SK-N-MC (cell line): Measurements from ENCODE around the gene SPATA2L.

Source experiments
- DNase-seq: peaks from one replicate; pipeline ENCODE4 v3.0.0-alpha.2; 2011; ENCODE audit warnings: low read depth, low spot score
- H3K27ac ChIP-seq: fragments of 200-600 bp; sonication (generic); 2 replicates; pipeline ENCODE4 v1.5.1; 2016; ENCODE audit warnings: mixed run types
- H3K36me3 ChIP-seq: fragments of 200-600 bp; sonication (generic); 2 replicates; pipeline ENCODE4 v1.6.1; 2017; ENCODE audit warnings: antibody characterized with exemption, low read length, mixed read lengths; ENCODE audit not compliant: insufficient read depth
- H3K4me3 ChIP-seq: fragments of 200-600 bp; sonication (generic); 2 replicates; pipeline ENCODE4 v1.5.1; 2016
- H3K9ac ChIP-seq: fragments of 200-600 bp; sonication (generic); 2 replicates; pipeline ENCODE4 v1.8.0; 2017; ENCODE audit warnings: mixed run types, mixed read lengths; ENCODE audit not compliant: insufficient read length
- H3K9me3 ChIP-seq: fragments of 200-600 bp; sonication (generic); 2 replicates; pipeline ENCODE4 v1.6.1; 2017; ENCODE audit warnings: low read depth, mild to moderate bottlenecking, antibody characterized with exemption, low read length, moderate library complexity, mixed read lengths
- EZH2 ChIP-seq: fragments of 200-600 bp; sonication (generic); IDR thresholded peaks from one replicate; pipeline ENCODE4 v1.6.1; 2017; ENCODE audit warnings: antibody characterized with exemption
- FOXP2 ChIP-seq: optimal IDR thresholded peaks from 2 replicates; pipeline ENCODE3; 2011; ENCODE audit warnings: mild to moderate bottlenecking, moderate library complexity; ENCODE audit not compliant: insufficient read depth; ENCODE audit errors: extremely low read length, control extremely low read depth
- POLR2AphosphoS5 ChIP-seq: IDR thresholded peaks from 2 replicates; pipeline ENCODE4 v1.6.1; 2012; ENCODE audit warnings: mild to moderate bottlenecking, low read depth, low read length, borderline replicate concordance

Gene SPATA2L

GRCh38 chr16:89711601-89712273 lies 10.2 kb upstream of the SPATA2L start:
- Histone ChIP-seq H3K4me3 (peak overlapping the region; percentile 81), H3K9me3 (no peaks in the 10 kb centered on the region), H3K9ac (peak overlapping the region; percentile 77), H3K27ac (no peak overlapping the region; the same call in 1 of the 2 replicates), H3K36me3 (peaks cover 7% of the 10 kb centered on the region; the same call in 1 of the 2 replicates)
- DNase-seq, result no peak
- TF ChIP-seq FOXP2, result no peak
- TF ChIP-seq POLR2AphosphoS5, result peak; percentile 87
- TF ChIP-seq EZH2, result no peak

GRCh38 chr16:89710709-89711564 lies 9.4 kb upstream of the SPATA2L start:
- Histone ChIP-seq H3K27ac (no peak overlapping the region), H3K9ac (no peak overlapping the region), H3K9me3 (no peaks in the 10 kb centered on the region), H3K4me3 (no peak overlapping the region), H3K36me3 (peaks cover 7% of the 10 kb centered on the region; the same call in 1 of the 2 replicates)
- no peak for DNase-seq
- TF ChIP-seq POLR2AphosphoS5 (no peak), EZH2 (no peak), FOXP2 (no peak)

GRCh38 chr16:89709716-89710432 lies 8.4 kb upstream of the SPATA2L start:
- no peak for TF ChIP-seq FOXP2
- no peak for TF ChIP-seq EZH2
- TF ChIP-seq POLR2AphosphoS5, result no peak
- H3K36me3 ChIP-seq, result peaks cover 7% of the 10 kb centered on the region; the same call in 1 of the 2 replicates
- no peak overlapping the region for H3K4me3 ChIP-seq
- H3K9me3 ChIP-seq, result no peaks in the 10 kb centered on the region
- no peak for DNase-seq
- H3K27ac ChIP-seq, result no peak overlapping the region
- no peak overlapping the region for H3K9ac ChIP-seq

- Histone ChIP-seq H3K9ac (no peak overlapping the region), H3K27ac (no peak overlapping the region), H3K36me3 (peaks cover 1% of the 10 kb centered on the region; the same call in 1 of the 2 replicates), H3K4me3 (no peak overlapping the region), H3K9me3 (no peaks in the 10 kb centered on the region)
- no peak for TF ChIP-seq FOXP2
- TF ChIP-seq POLR2AphosphoS5, result no peak
- TF ChIP-seq EZH2, result no peak
- no peak for DNase-seq
Measured at GRCh38 chr16:89709166-89709565, 7.7 kb upstream of the SPATA2L start.

- Histone ChIP-seq H3K9me3 (no peaks in the 10 kb centered on the region), H3K4me3 (no peak overlapping the region), H3K9ac (no peak overlapping the region), H3K36me3 (no peaks in the 10 kb centered on the region), H3K27ac (no peak overlapping the region)
- TF ChIP-seq FOXP2 (no peak), POLR2AphosphoS5 (no peak), EZH2 (no peak)
- DNase-seq, result no peak
Measured at GRCh38 chr16:89708481-89708931, 7.0 kb upstream of the SPATA2L start.

- DNase-seq, result no peak
- H3K9ac ChIP-seq, result no peak overlapping the region
Measured at GRCh38 chr16:89707695-89708094, 6.2 kb upstream of the SPATA2L start.

GRCh38 chr16:89706518-89707260 lies 5.2 kb upstream of the SPATA2L start:
- no peak overlapping the region for H3K9ac ChIP-seq
- no peak for DNase-seq

More at GRCh38 chr16:89707695-89708094, 6.2 kb upstream of the SPATA2L start:
- Histone ChIP-seq H3K9me3 (no peaks in the 10 kb centered on the region), H3K27ac (no peak overlapping the region), H3K36me3 (no peaks in the 10 kb centered on the region), H3K4me3 (no peak overlapping the region)
- no peak for TF ChIP-seq FOXP2
- TF ChIP-seq POLR2AphosphoS5, result no peak
- no peak for TF ChIP-seq EZH2

More at GRCh38 chr16:89706518-89707260, 5.2 kb upstream of the SPATA2L start:
- Histone ChIP-seq H3K4me3 (peak overlapping the region; percentile 70; the same call in 1 of the 2 replicates), H3K9me3 (no peaks in the 10 kb centered on the region), H3K27ac (no peak overlapping the region), H3K36me3 (no peaks in the 10 kb centered on the region)
- TF ChIP-seq POLR2AphosphoS5 (no peak), EZH2 (no peak), FOXP2 (no peak)
